Measurements from ENCODE around the gene THADA.

The THADA gene

GRCh38 chr2:43511199-43511598 is 84.6 kb downstream of the THADA start:
- no peaks in the 10 kb centered on the region for H3K36me3 ChIP-seq (ENCODE audit: control insufficient read depth, insufficient read depth, low read length)
- no peak overlapping the region for H3K4me3 ChIP-seq (ENCODE audit: low read length)
- H3K9me3 ChIP-seq (ENCODE audit: control insufficient read depth, low read length) = no peaks in the 10 kb centered on the region
- no peaks in the 10 kb centered on the region for H3K27me3 ChIP-seq (ENCODE audit: control insufficient read depth, insufficient read depth, low read length)
- no peaks in the 10 kb centered on the region for H3K4me1 ChIP-seq (ENCODE audit: control insufficient read depth, insufficient read depth, low read length)
- H3K9ac ChIP-seq (ENCODE audit: low read length) = no peak overlapping the region

- no peaks in the 10 kb centered on the region for H3K36me3 ChIP-seq (ENCODE audit: control insufficient read depth, insufficient read depth, low read length)
- no peak overlapping the region for H3K4me3 ChIP-seq (ENCODE audit: low read length)
- no peak overlapping the region for H3K9ac ChIP-seq (ENCODE audit: low read length)
- H3K27me3 ChIP-seq (ENCODE audit: control insufficient read depth, insufficient read depth, low read length) = no peaks in the 10 kb centered on the region
- H3K9me3 ChIP-seq (ENCODE audit: control insufficient read depth, low read length) = no peaks in the 10 kb centered on the region
- H3K4me1 ChIP-seq (ENCODE audit: control insufficient read depth, insufficient read depth, low read length) = no peaks in the 10 kb centered on the region
These were observed 86.0 kb downstream of the THADA start for GRCh38 chr2:43509886-43510285.

- Histone ChIP-seq H3K9ac (ENCODE audit: low read length) (no peak overlapping the region), H3K4me3 (ENCODE audit: low read length) (no peak overlapping the region), H3K4me1 (ENCODE audit: control insufficient read depth, insufficient read depth, low read length) (no peaks in the 10 kb centered on the region), H3K27me3 (ENCODE audit: control insufficient read depth, insufficient read depth, low read length) (no peaks in the 10 kb centered on the region), H3K9me3 (ENCODE audit: control insufficient read depth, low read length) (no peaks in the 10 kb centered on the region), H3K36me3 (ENCODE audit: control insufficient read depth, insufficient read depth, low read length) (no peaks in the 10 kb centered on the region)
These were observed 87.6 kb downstream of the THADA start for GRCh38 chr2:43508209-43508608.

GRCh38 chr2:43507137-43507536 is 88.7 kb downstream of the THADA start:
- no peaks in the 10 kb centered on the region for H3K9me3 ChIP-seq (ENCODE audit: control insufficient read depth, low read length)
- no peaks in the 10 kb centered on the region for H3K36me3 ChIP-seq (ENCODE audit: control insufficient read depth, insufficient read depth, low read length)
- no peak overlapping the region for H3K9ac ChIP-seq (ENCODE audit: low read length)
- H3K4me1 ChIP-seq (ENCODE audit: control insufficient read depth, insufficient read depth, low read length) = no peaks in the 10 kb centered on the region
- no peak overlapping the region for H3K4me3 ChIP-seq (ENCODE audit: low read length)
- no peaks in the 10 kb centered on the region for H3K27me3 ChIP-seq (ENCODE audit: control insufficient read depth, insufficient read depth, low read length)

- no peaks in the 10 kb centered on the region for H3K27me3 ChIP-seq (ENCODE audit: control insufficient read depth, insufficient read depth, low read length)
- no peaks in the 10 kb centered on the region for H3K36me3 ChIP-seq (ENCODE audit: control insufficient read depth, insufficient read depth, low read length)
- H3K9me3 ChIP-seq (ENCODE audit: control insufficient read depth, low read length) = no peaks in the 10 kb centered on the region
- no peaks in the 10 kb centered on the region for H3K4me1 ChIP-seq (ENCODE audit: control insufficient read depth, insufficient read depth, low read length)
- no peak overlapping the region for H3K4me3 ChIP-seq (ENCODE audit: low read length)
- H3K9ac ChIP-seq (ENCODE audit: low read length) = no peak overlapping the region
These were observed 100.1 kb downstream of the THADA start for GRCh38 chr2:43495727-43496126.

- no peaks in the 10 kb centered on the region for H3K4me1 ChIP-seq (ENCODE audit: control insufficient read depth, insufficient read depth, low read length)
- no peaks in the 10 kb centered on the region for H3K36me3 ChIP-seq (ENCODE audit: control insufficient read depth, insufficient read depth, low read length)
- no peak overlapping the region for H3K4me3 ChIP-seq (ENCODE audit: low read length)
- H3K27me3 ChIP-seq (ENCODE audit: control insufficient read depth, insufficient read depth, low read length) = no peaks in the 10 kb centered on the region
- no peak overlapping the region for H3K9ac ChIP-seq (ENCODE audit: low read length)
- H3K9me3 ChIP-seq (ENCODE audit: control insufficient read depth, low read length) = no peaks in the 10 kb centered on the region
These were observed 101.9 kb downstream of the THADA start for GRCh38 chr2:43493954-43494353.

- H3K36me3 ChIP-seq (ENCODE audit: control insufficient read depth, insufficient read depth, low read length) = no peaks in the 10 kb centered on the region
- no peaks in the 10 kb centered on the region for H3K4me1 ChIP-seq (ENCODE audit: control insufficient read depth, insufficient read depth, low read length)
- H3K27me3 ChIP-seq (ENCODE audit: control insufficient read depth, insufficient read depth, low read length) = no peaks in the 10 kb centered on the region
- H3K9ac ChIP-seq (ENCODE audit: low read length) = no peak overlapping the region
- no peaks in the 10 kb centered on the region for H3K9me3 ChIP-seq (ENCODE audit: control insufficient read depth, low read length)
- H3K4me3 ChIP-seq (ENCODE audit: low read length) = no peak overlapping the region
These were observed 104.7 kb downstream of the THADA start for GRCh38 chr2:43491065-43491639.

GRCh38 chr2:43490252-43490786 is 105.5 kb downstream of the THADA start:
- Histone ChIP-seq H3K27me3 (ENCODE audit: control insufficient read depth, insufficient read depth, low read length) (no peaks in the 10 kb centered on the region), H3K4me3 (ENCODE audit: low read length) (no peak overlapping the region), H3K9me3 (ENCODE audit: control insufficient read depth, low read length) (no peaks in the 10 kb centered on the region), H3K9ac (ENCODE audit: low read length) (no peak overlapping the region), H3K36me3 (ENCODE audit: control insufficient read depth, insufficient read depth, low read length) (no peaks in the 10 kb centered on the region), H3K4me1 (ENCODE audit: control insufficient read depth, insufficient read depth, low read length) (no peaks in the 10 kb centered on the region)

GRCh38 chr2:43488737-43489136 is 107.1 kb downstream of the THADA start:
- no peaks in the 10 kb centered on the region for H3K4me1 ChIP-seq (ENCODE audit: control insufficient read depth, insufficient read depth, low read length)
- H3K4me3 ChIP-seq (ENCODE audit: low read length) = no peak overlapping the region
- no peaks in the 10 kb centered on the region for H3K27me3 ChIP-seq (ENCODE audit: control insufficient read depth, insufficient read depth, low read length)
- no peaks in the 10 kb centered on the region for H3K36me3 ChIP-seq (ENCODE audit: control insufficient read depth, insufficient read depth, low read length)
- H3K9me3 ChIP-seq (ENCODE audit: control insufficient read depth, low read length) = no peaks in the 10 kb centered on the region
- H3K9ac ChIP-seq (ENCODE audit: low read length) = no peak overlapping the region

- peaks cover 6% of the 10 kb centered on the region for H3K4me1 ChIP-seq (ENCODE audit: control insufficient read depth, insufficient read depth, low read length)
- no peaks in the 10 kb centered on the region for H3K36me3 ChIP-seq (ENCODE audit: control insufficient read depth, insufficient read depth, low read length)
- H3K4me3 ChIP-seq (ENCODE audit: low read length) = no peak overlapping the region
- H3K9me3 ChIP-seq (ENCODE audit: control insufficient read depth, low read length) = no peaks in the 10 kb centered on the region
- no peak overlapping the region for H3K9ac ChIP-seq (ENCODE audit: low read length)
- no peaks in the 10 kb centered on the region for H3K27me3 ChIP-seq (ENCODE audit: control insufficient read depth, insufficient read depth, low read length)
These were observed 109.2 kb downstream of the THADA start for GRCh38 chr2:43486603-43487002.

GRCh38 chr2:43484323-43484930 is 111.4 kb downstream of the THADA start:
- H3K36me3 ChIP-seq (ENCODE audit: control insufficient read depth, insufficient read depth, low read length) = no peaks in the 10 kb centered on the region
- H3K4me1 ChIP-seq (ENCODE audit: control insufficient read depth, insufficient read depth, low read length) = peaks cover 6% of the 10 kb centered on the region
- no peak overlapping the region for H3K9ac ChIP-seq (ENCODE audit: low read length)
- no peak overlapping the region for H3K4me3 ChIP-seq (ENCODE audit: low read length)
- H3K9me3 ChIP-seq (ENCODE audit: control insufficient read depth, low read length) = no peaks in the 10 kb centered on the region
- no peaks in the 10 kb centered on the region for H3K27me3 ChIP-seq (ENCODE audit: control insufficient read depth, insufficient read depth, low read length)

- peaks cover 6% of the 10 kb centered on the region for H3K4me1 ChIP-seq (ENCODE audit: control insufficient read depth, insufficient read depth, low read length)
- H3K4me3 ChIP-seq (ENCODE audit: low read length) = no peak overlapping the region
- H3K27me3 ChIP-seq (ENCODE audit: control insufficient read depth, insufficient read depth, low read length) = no peaks in the 10 kb centered on the region
- no peaks in the 10 kb centered on the region for H3K36me3 ChIP-seq (ENCODE audit: control insufficient read depth, insufficient read depth, low read length)
- H3K9me3 ChIP-seq (ENCODE audit: control insufficient read depth, low read length) = no peaks in the 10 kb centered on the region
- H3K9ac ChIP-seq (ENCODE audit: low read length) = no peak overlapping the region
These were observed 112.9 kb downstream of the THADA start for GRCh38 chr2:43482961-43483360.
